ENCODE measurements around the gene CXCL6.

CXCL6 gene

GRCh38 chr4:73851293-73851692, 14.8 kb downstream of the CXCL6 start:
- H3K4me1 ChIP-seq (ENCODE audit: insufficient read depth, low read length) = no peaks in the 10 kb centered on the region
- no peak overlapping the region for H3K9ac ChIP-seq (ENCODE audit: low read depth, low read length)
- H3K36me3 ChIP-seq (ENCODE audit: insufficient read depth, low read length) = no peaks in the 10 kb centered on the region
- H3K9me3 ChIP-seq (ENCODE audit: control insufficient read depth, insufficient read depth, low read length) = no peaks in the 10 kb centered on the region

GRCh38 chr4:73852771-73853170, 16.3 kb downstream of the CXCL6 start:
- Histone ChIP-seq H3K9ac (ENCODE audit: low read depth, low read length) (peak overlapping the region; percentile 37; the same call in 1 of the 2 replicates), H3K4me1 (ENCODE audit: insufficient read depth, low read length) (no peaks in the 10 kb centered on the region), H3K9me3 (ENCODE audit: control insufficient read depth, insufficient read depth, low read length) (no peaks in the 10 kb centered on the region), H3K36me3 (ENCODE audit: insufficient read depth, low read length) (no peaks in the 10 kb centered on the region)

GRCh38 chr4:73853246-73853704, 16.8 kb downstream of the CXCL6 start, which contains the start of gene PF4V1:
Gene PF4V1, plus strand, starts transcription at chr4:73853296. Its CDS starts 67 bp downstream, at chr4:73853363.
- H3K9me3 ChIP-seq (ENCODE audit: control insufficient read depth, insufficient read depth, low read length) = no peaks in the 10 kb centered on the region
- no peaks in the 10 kb centered on the region for H3K4me1 ChIP-seq (ENCODE audit: insufficient read depth, low read length)
- H3K9ac ChIP-seq (ENCODE audit: low read depth, low read length) = peak within 1 kb of the TSS; percentile 37; the same call in 1 of the 2 replicates
- no peaks in the 10 kb centered on the region for H3K36me3 ChIP-seq (ENCODE audit: insufficient read depth, low read length)

DNA sequence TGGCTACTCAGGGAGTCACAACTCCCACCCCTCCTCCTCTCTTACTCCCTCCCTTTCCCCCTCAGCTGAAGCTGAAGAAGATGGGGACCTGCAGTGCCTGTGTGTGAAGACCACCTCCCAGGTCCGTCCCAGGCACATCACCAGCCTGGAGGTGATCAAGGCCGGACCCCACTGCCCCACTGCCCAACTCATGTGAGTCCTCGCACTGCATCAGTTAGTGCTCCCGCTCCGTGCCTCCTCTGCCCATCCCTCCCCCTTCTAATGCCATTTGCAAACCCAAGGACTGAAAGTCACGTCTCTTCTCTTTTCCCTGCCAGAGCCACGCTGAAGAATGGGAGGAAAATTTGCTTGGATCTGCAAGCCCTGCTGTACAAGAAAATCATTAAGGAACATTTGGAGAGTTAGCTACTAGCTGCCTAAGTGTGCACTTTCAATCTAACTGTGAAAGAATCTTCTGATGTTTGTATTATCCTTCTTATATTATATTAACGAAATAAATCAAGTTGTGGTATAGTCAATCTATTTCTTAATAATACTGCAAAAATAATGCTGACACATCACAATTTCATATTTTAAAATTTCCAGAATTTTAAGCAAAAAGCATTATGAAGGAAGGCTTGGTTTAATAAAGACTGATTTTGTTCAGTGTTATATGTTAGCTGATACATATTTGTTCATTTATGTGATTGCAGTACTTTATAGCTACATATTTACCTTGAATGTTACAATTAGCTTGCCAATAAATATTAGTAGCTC, 17.4 kb downstream of the CXCL6 start:
- no peaks in the 10 kb centered on the region for H3K36me3 ChIP-seq (ENCODE audit: insufficient read depth, low read length)
- no peaks in the 10 kb centered on the region for H3K9me3 ChIP-seq (ENCODE audit: control insufficient read depth, insufficient read depth, low read length)
- peak overlapping the region; percentile 37; the same call in 1 of the 2 replicates for H3K9ac ChIP-seq (ENCODE audit: low read depth, low read length)
- no peaks in the 10 kb centered on the region for H3K4me1 ChIP-seq (ENCODE audit: insufficient read depth, low read length)

DNA sequence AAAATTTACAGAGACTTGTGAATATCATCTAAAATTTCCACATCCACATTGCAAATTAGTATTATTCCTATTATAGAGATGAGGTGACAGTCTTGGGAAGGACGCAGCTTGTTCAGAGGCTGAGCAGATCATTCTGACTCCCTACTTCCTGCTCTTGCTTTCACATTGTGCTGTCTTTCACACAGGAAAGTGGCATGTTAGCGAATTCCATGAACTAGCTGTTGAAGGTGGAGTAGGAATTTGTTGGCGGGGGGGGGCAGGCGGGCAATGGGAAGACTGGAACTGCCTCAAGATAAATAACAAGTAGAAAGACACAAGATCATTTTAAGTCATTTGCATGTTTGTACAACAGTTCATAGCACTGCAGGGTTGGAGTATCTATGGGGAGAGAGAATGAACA, 18.9 kb downstream of the CXCL6 start:
- Histone ChIP-seq H3K36me3 (ENCODE audit: insufficient read depth, low read length) (no peaks in the 10 kb centered on the region), H3K4me1 (ENCODE audit: insufficient read depth, low read length) (no peaks in the 10 kb centered on the region), H3K9ac (ENCODE audit: low read depth, low read length) (no peak overlapping the region), H3K9me3 (ENCODE audit: control insufficient read depth, insufficient read depth, low read length) (no peaks in the 10 kb centered on the region)

GRCh38 chr4:73856518-73856917, 20.0 kb downstream of the CXCL6 start:
- no peak overlapping the region for H3K9ac ChIP-seq (ENCODE audit: low read depth, low read length)
- H3K4me1 ChIP-seq (ENCODE audit: insufficient read depth, low read length) = no peaks in the 10 kb centered on the region
- no peaks in the 10 kb centered on the region for H3K9me3 ChIP-seq (ENCODE audit: control insufficient read depth, insufficient read depth, low read length)
- H3K36me3 ChIP-seq (ENCODE audit: insufficient read depth, low read length) = no peaks in the 10 kb centered on the region

- no peak overlapping the region for H3K9ac ChIP-seq (ENCODE audit: low read depth, low read length)
- no peaks in the 10 kb centered on the region for H3K9me3 ChIP-seq (ENCODE audit: control insufficient read depth, insufficient read depth, low read length)
- no peaks in the 10 kb centered on the region for H3K4me1 ChIP-seq (ENCODE audit: insufficient read depth, low read length)
- H3K36me3 ChIP-seq (ENCODE audit: insufficient read depth, low read length) = no peaks in the 10 kb centered on the region
Observed at GRCh38 chr4:73859614-73860088, 23.2 kb downstream of the CXCL6 start.

GRCh38 chr4:73860181-73860580, 23.7 kb downstream of the CXCL6 start:
- H3K9me3 ChIP-seq (ENCODE audit: control insufficient read depth, insufficient read depth, low read length) = no peaks in the 10 kb centered on the region

GRCh38 chr4:73860917-73861316, 24.4 kb downstream of the CXCL6 start:
- Histone ChIP-seq H3K4me1 (ENCODE audit: insufficient read depth, low read length) (no peaks in the 10 kb centered on the region), H3K9ac (ENCODE audit: low read depth, low read length) (no peak overlapping the region), H3K9me3 (ENCODE audit: control insufficient read depth, insufficient read depth, low read length) (no peaks in the 10 kb centered on the region), H3K36me3 (ENCODE audit: insufficient read depth, low read length) (no peaks in the 10 kb centered on the region)

More at GRCh38 chr4:73860181-73860580, 23.7 kb downstream of the CXCL6 start:
- H3K36me3 ChIP-seq (ENCODE audit: insufficient read depth, low read length) = no peaks in the 10 kb centered on the region
- no peaks in the 10 kb centered on the region for H3K4me1 ChIP-seq (ENCODE audit: insufficient read depth, low read length)
- no peak overlapping the region for H3K9ac ChIP-seq (ENCODE audit: low read depth, low read length)

GRCh38 chr4:73862322-73862721, 25.8 kb downstream of the CXCL6 start:
- H3K36me3 ChIP-seq (ENCODE audit: insufficient read depth, low read length) = no peaks in the 10 kb centered on the region
- H3K4me1 ChIP-seq (ENCODE audit: insufficient read depth, low read length) = no peaks in the 10 kb centered on the region
- H3K9me3 ChIP-seq (ENCODE audit: control insufficient read depth, insufficient read depth, low read length) = no peaks in the 10 kb centered on the region
- H3K9ac ChIP-seq (ENCODE audit: low read depth, low read length) = no peak overlapping the region

- Histone ChIP-seq H3K36me3 (ENCODE audit: insufficient read depth, low read length) (no peaks in the 10 kb centered on the region), H3K4me1 (ENCODE audit: insufficient read depth, low read length) (0 out of 2 replicates have a peak, but pooled peaks cover 7% of the 10 kb centered on the region), H3K9ac (ENCODE audit: low read depth, low read length) (no peak overlapping the region)
Observed at GRCh38 chr4:73864365-73864764, 27.9 kb downstream of the CXCL6 start.

DNA sequence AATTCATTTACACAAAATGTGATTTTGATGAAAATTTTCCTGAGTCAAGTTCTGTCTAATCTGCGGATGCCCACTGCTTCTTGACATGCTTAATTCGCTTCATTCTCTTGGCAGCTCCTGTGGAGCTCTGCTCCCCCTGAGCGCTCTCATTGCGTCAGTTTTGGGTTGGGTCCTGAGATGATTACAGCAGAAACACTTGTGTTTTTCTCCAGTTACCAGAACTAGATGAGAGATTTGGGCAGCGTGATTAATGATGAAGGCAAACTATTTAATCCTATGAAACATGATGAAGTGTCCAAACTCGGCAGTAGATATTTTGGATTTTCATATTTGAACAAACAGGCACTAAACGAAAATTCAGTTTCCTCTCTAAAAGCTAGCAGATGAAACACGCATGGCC, 28.5 kb downstream of the CXCL6 start:
- no peaks in the 10 kb centered on the region for H3K9me3 ChIP-seq (ENCODE audit: control insufficient read depth, insufficient read depth, low read length)
- H3K36me3 ChIP-seq (ENCODE audit: insufficient read depth, low read length) = no peaks in the 10 kb centered on the region
- no peak overlapping the region for H3K9ac ChIP-seq (ENCODE audit: low read depth, low read length)
- 0 out of 2 replicates have a peak, but pooled peaks cover 7% of the 10 kb centered on the region for H3K4me1 ChIP-seq (ENCODE audit: insufficient read depth, low read length)

More at GRCh38 chr4:73864365-73864764, 27.9 kb downstream of the CXCL6 start:
- no peaks in the 10 kb centered on the region for H3K9me3 ChIP-seq (ENCODE audit: control insufficient read depth, insufficient read depth, low read length)

DNA sequence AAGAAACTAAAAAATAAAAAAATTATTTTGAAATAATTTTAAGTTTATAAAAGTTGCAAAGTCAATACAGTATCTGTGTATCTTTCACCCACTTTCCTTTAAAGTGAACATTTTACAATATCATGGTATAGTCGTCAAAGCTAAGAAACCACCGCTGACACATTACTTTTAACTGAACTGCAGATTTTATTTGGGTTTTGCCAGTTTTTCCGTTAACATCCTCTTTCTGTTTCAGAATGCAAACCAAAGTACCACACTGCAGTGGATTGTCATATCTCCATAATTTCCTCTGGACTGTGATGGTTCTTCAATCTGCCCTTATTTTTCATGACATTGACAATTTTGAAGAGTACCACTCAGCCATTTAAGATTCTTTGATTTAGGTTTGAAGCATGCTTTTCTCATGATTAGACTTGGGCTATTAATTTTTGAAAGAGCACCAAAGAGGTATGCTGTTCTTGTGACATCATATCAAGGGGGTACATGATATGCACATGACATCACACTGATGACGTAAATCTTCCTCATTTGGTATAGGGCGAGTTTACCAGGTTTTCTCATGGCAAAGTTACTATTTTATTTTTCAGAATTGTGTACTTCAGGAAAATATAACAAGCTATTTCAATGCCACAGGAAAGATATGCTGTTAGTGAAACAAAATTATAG, 29.1 kb downstream of the CXCL6 start:
- H3K4me1 ChIP-seq (ENCODE audit: insufficient read depth, low read length) = 0 out of 2 replicates have a peak, but pooled peaks cover 7% of the 10 kb centered on the region
- H3K9me3 ChIP-seq (ENCODE audit: control insufficient read depth, insufficient read depth, low read length) = no peaks in the 10 kb centered on the region
- no peak overlapping the region for H3K9ac ChIP-seq (ENCODE audit: low read depth, low read length)
- no peaks in the 10 kb centered on the region for H3K36me3 ChIP-seq (ENCODE audit: insufficient read depth, low read length)

DNA sequence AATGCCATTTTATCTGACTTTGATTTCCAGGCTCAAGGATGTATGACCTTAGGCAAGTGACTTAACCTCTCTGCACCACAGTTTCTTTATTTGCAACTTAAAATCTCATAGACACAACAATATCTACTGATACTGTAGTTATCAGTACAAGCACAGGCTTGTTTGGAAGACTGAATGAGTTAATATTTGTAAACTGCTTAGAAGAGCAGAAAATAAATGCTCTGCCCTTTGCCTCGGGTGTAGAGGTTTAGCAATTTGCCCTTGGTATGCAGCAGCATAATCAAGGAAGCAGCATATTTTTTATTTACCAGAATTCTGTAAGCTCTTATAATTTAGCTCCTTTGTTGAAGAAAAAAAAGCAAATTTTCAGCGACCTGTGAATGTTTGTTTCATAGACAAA, 29.8 kb downstream of the CXCL6 start:
- H3K9ac ChIP-seq (ENCODE audit: low read depth, low read length) = no peak overlapping the region
- no peaks in the 10 kb centered on the region for H3K36me3 ChIP-seq (ENCODE audit: insufficient read depth, low read length)
- H3K4me1 ChIP-seq (ENCODE audit: insufficient read depth, low read length) = 0 out of 2 replicates have a peak, but pooled peaks cover 7% of the 10 kb centered on the region
- H3K9me3 ChIP-seq (ENCODE audit: control insufficient read depth, insufficient read depth, low read length) = no peaks in the 10 kb centered on the region
